H9 (cell line): ENCODE results near the gene SYTL1. TPM values are rescaled to one million over a fixed set of nuclear protein-coding genes. Genes with fewer than 3 reads are reported as not detected.
A peak's percentile ranks its signal among the peaks of the same experiment; 100 is the strongest.

ENCODE experiments used
- DNase-seq: peaks from one replicate; pipeline ENCODE4 v3.0.0-alpha.2; 2017
- H2AFZ ChIP-seq: one replicate; pipeline ENCODE4 v1.6.1; 2013; ENCODE audit warnings: mild to moderate bottlenecking, low read length, control low read depth, moderate library complexity
- H2AK5ac ChIP-seq: 2 replicates; pipeline ENCODE4 v1.6.1; 2013; ENCODE audit warnings: low read length, control low read depth, mixed read lengths; ENCODE audit not compliant: insufficient read length
- H2BK120ac ChIP-seq: one replicate; pipeline ENCODE4 v1.6.1; 2013; ENCODE audit warnings: low read depth, mild to moderate bottlenecking, low read length, control low read depth, inconsistent platforms; ENCODE audit not compliant: poor library complexity, severe bottlenecking
- H2BK12ac ChIP-seq: 2 replicates; pipeline ENCODE4 v1.6.1; 2013; ENCODE audit warnings: low read length, control low read depth, mixed read lengths, low read depth; ENCODE audit not compliant: insufficient read length
- H2BK15ac ChIP-seq: 2 replicates; pipeline ENCODE4 v1.6.1; 2013; ENCODE audit warnings: low read depth, low read length, control low read depth
- H2BK20ac ChIP-seq: one replicate; pipeline ENCODE4 v1.6.1; 2013; ENCODE audit warnings: low read depth, mild to moderate bottlenecking, low read length, control low read depth, inconsistent platforms; ENCODE audit not compliant: poor library complexity, severe bottlenecking
- H2BK5ac ChIP-seq: 2 replicates; pipeline ENCODE4 v1.6.1; 2013; ENCODE audit warnings: low read length, control low read depth, mixed read lengths; ENCODE audit not compliant: insufficient read length
- H3K14ac ChIP-seq: 2 replicates; pipeline ENCODE4 v1.6.1; 2013; ENCODE audit warnings: low read length, control low read depth; ENCODE audit not compliant: insufficient read depth
- H3K18ac ChIP-seq: 2 replicates; pipeline ENCODE4 v1.6.1; 2013; ENCODE audit warnings: low read depth, mild to moderate bottlenecking, mixed read lengths, low read length, control low read depth; ENCODE audit not compliant: insufficient read length
- H3K23ac ChIP-seq: 2 replicates; pipeline ENCODE4 v1.6.1; 2013; ENCODE audit warnings: low read length, control low read depth, mixed read lengths, low read depth; ENCODE audit not compliant: insufficient read length
- H3K23me2 ChIP-seq: 2 replicates; pipeline ENCODE4 v1.6.1; 2013; ENCODE audit warnings: low read depth, mild to moderate bottlenecking, mixed read lengths, low read length, control low read depth; ENCODE audit not compliant: insufficient read length, poor library complexity, severe bottlenecking
- H3K27ac ChIP-seq: 2 replicates; pipeline ENCODE4 v1.5.1; 2013; ENCODE audit warnings: low read length, control low read depth, mixed read lengths, low read depth; ENCODE audit not compliant: insufficient read length
- H3K27me3 ChIP-seq: 2 replicates; pipeline ENCODE4 v1.6.1; 2013; ENCODE audit warnings: low read length, control low read depth, inconsistent platforms; ENCODE audit not compliant: insufficient read depth
- H3K4ac ChIP-seq: 2 replicates; pipeline ENCODE4 v1.6.1; 2013; ENCODE audit warnings: low read depth, mild to moderate bottlenecking, control low read depth, inconsistent platforms, low read length, moderate library complexity
- H3K4me1 ChIP-seq: 2 replicates; pipeline ENCODE4 v1.6.1; 2013; ENCODE audit warnings: low read length, control low read depth, inconsistent platforms; ENCODE audit not compliant: insufficient read depth
- H3K4me2 ChIP-seq: 2 replicates; pipeline ENCODE4 v1.6.1; 2013; ENCODE audit warnings: low read length, control low read depth, mixed read lengths; ENCODE audit not compliant: insufficient read length, insufficient read depth
- H3K56ac ChIP-seq: 2 replicates; pipeline ENCODE4 v1.6.1; 2013; ENCODE audit warnings: low read depth, mild to moderate bottlenecking, mixed read lengths, low read length, control low read depth; ENCODE audit not compliant: insufficient read length
- H3K79me1 ChIP-seq: 2 replicates; pipeline ENCODE4 v1.6.1; 2013; ENCODE audit warnings: low read depth, mild to moderate bottlenecking, moderate library complexity, low read length, control low read depth, inconsistent platforms; ENCODE audit not compliant: insufficient read depth, poor library complexity, severe bottlenecking
- H3K79me2 ChIP-seq: 2 replicates; pipeline ENCODE4 v1.6.1; 2013; ENCODE audit warnings: low read length, control low read depth, inconsistent platforms; ENCODE audit not compliant: insufficient read depth
- H3K9ac ChIP-seq: 2 replicates; pipeline ENCODE4 v1.6.1; 2013; ENCODE audit warnings: low read length, control low read depth, mixed read lengths; ENCODE audit not compliant: insufficient read length; ENCODE audit errors: extremely low read depth
- H3K9me3 ChIP-seq: one replicate; pipeline ENCODE4 v1.6.1; 2013; ENCODE audit warnings: low read depth, low read length, inconsistent platforms; ENCODE audit not compliant: control insufficient read depth
- H3T11ph ChIP-seq: one replicate; pipeline ENCODE4 v1.6.1; 2013; ENCODE audit warnings: mild to moderate bottlenecking, low read length, control low read depth, inconsistent platforms
- H4K20me1 ChIP-seq: one replicate; pipeline ENCODE4 v1.6.1; 2013; ENCODE audit not compliant: control insufficient read depth, insufficient read length, insufficient read depth
- H4K5ac ChIP-seq: 2 replicates; pipeline ENCODE4 v1.6.1; 2013; ENCODE audit warnings: low read depth, mild to moderate bottlenecking, mixed read lengths, low read length, control low read depth; ENCODE audit not compliant: insufficient read length
- H4K8ac ChIP-seq: replicated peaks from 2 replicates; pipeline ENCODE4 v1.6.1; 2013; ENCODE audit warnings: low read length, control low read depth, mixed read lengths, low read depth; ENCODE audit not compliant: insufficient read length
- H4K91ac ChIP-seq: 2 replicates; pipeline ENCODE4 v1.6.1; 2013; ENCODE audit warnings: low read depth, mild to moderate bottlenecking, moderate library complexity, mixed read lengths, low read length, control low read depth; ENCODE audit not compliant: insufficient read length
- H3K27ac Mint-ChIP-seq, 3 experiments: 2 replicates in 2 of 3; 3 replicates in 1 of 3; pipeline ENCODE4 v1.8.0; 2020 to 2021; ENCODE audit warnings: mixed read lengths in 3 of 3, mild to moderate bottlenecking in 1 of 3, moderate library complexity in 1 of 3
- H3K27me3 Mint-ChIP-seq: 2 replicates; pipeline ENCODE4 v1.8.0; 2021; ENCODE audit warnings: low read depth, mild to moderate bottlenecking, moderate library complexity, mixed read lengths
- H3K36me3 Mint-ChIP-seq, 3 experiments: 2 replicates in 2 of 3; 3 replicates in 1 of 3; pipeline ENCODE4 v1.8.0; 2020 to 2021; ENCODE audit warnings: low read depth in 3 of 3, mixed read lengths in 3 of 3; ENCODE audit not compliant: insufficient read depth in 1 of 3
- H3K4me1 Mint-ChIP-seq, 2 experiments: 2 replicates each; pipeline ENCODE4 v1.8.0; 2020; ENCODE audit warnings: mixed read lengths in 2 of 2
- H3K4me3 Mint-ChIP-seq, 2 experiments: 2 replicates in 1 of 2; 3 replicates in 1 of 2; pipeline ENCODE4 v1.8.0; 2020 to 2021; ENCODE audit warnings: mild to moderate bottlenecking in 2 of 2, mixed read lengths in 2 of 2, moderate library complexity in 1 of 2
- H3K9me3 Mint-ChIP-seq, 2 experiments: 2 replicates in 1 of 2; 3 replicates in 1 of 2; pipeline ENCODE4 v1.8.0; 2020; ENCODE audit warnings: mild to moderate bottlenecking in 2 of 2, mixed read lengths in 2 of 2, moderate library complexity in 1 of 2
- CTCF ChIP-seq: fragments of 200-600 bp; sonication (generic); conservative IDR thresholded peaks from 3 replicates; pipeline ENCODE4 v1.8.0; 2021; ENCODE audit warnings: antibody characterized with exemption, mild to moderate bottlenecking
- WGBS: extraction: QIAGEN DNeasy Blood & Tissue Kit; methylation state at CpG from one replicate; pipeline ENCODE4 v1.1.7; 2013; ENCODE audit warnings: missing lambda C conversion rate, low lambda C conversion rate, mixed read lengths; ENCODE audit not compliant: insufficient read length; ENCODE audit errors: extremely low coverage; 5-methylcytosine and 5-hydroxymethylcytosine counted together
- total RNA-seq: library from RNA; stranded (reverse); gene quantifications from 2 replicates; pipeline ENCODE4 v1.2.1, GENCODE V29; 2021

The SYTL1 gene
- total RNA-seq, 1 experiment from 2014 or later, result 12.0 TPM

DNA sequence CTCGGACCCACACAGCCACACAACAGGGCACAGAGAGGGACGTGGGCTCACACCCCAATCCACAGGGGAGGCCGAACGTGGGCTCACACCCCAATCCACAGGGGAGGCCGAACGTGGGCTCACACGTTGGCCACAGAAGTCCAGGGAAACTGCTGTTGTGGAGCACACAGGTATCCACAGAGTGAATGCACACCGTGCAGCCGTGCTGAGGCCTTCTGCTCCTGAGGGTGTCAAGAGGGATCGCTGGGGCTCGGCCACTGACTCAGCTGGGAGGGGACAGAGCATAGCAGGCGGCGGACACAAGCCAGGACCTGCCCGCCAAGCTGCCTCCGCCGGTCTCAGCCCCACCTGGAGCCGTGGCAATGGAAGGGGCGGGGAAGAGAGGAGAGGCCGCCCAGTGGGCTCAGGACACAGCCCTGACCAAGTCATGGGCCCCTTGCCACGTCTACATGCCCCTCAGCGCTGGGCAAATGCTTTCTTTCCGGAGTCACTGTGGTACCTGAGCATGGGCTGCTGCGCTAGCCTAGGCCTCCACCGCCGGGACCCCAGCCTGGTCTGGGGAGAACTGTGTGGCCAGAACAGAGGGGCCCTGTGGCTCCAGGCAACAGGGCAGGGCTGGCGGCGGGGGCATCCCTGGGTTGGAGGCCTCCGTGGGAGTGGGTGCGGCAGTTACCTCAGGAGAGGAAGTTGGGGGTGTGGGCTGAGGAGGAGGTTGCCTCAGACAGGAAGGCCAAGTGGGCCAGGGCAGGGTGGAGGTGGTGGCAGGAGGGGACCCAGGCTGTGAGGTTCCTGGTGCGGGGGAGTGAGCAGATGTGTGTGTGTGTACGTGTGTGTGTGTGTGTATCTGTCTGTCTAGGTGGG lies 1.2 kb downstream of the SYTL1 start:
- Histone ChIP-seq H3K9me3 (no peaks in the 10 kb centered on the region), H3K4ac (no peak overlapping the region), H2AK5ac (no peak overlapping the region), H2BK120ac (no peak overlapping the region), H3K27ac (no peak overlapping the region), H3K27me3 (no peaks in the 10 kb centered on the region), H4K91ac (no peak overlapping the region), H3T11ph (no peak overlapping the region), H2BK5ac (no peak overlapping the region), H3K79me1 (no peaks in the 10 kb centered on the region), H2BK20ac (no peak overlapping the region), H3K4me2 (no peak overlapping the region), H3K23me2 (no peaks in the 10 kb centered on the region), H3K4me1 (no peaks in the 10 kb centered on the region; the same call in 1 of the 2 replicates), H4K8ac (no peak overlapping the region), H2BK12ac (no peak overlapping the region), H3K18ac (no peak overlapping the region), H3K9ac (no peak overlapping the region), H3K56ac (no peak overlapping the region), H3K14ac (0 out of 2 replicates have a peak overlapping the region, but pooled peaks have one; percentile 27), H2AFZ (no peak overlapping the region), H3K79me2 (no peaks in the 10 kb centered on the region; the same call in 1 of the 2 replicates), H2BK15ac (no peak overlapping the region), H4K5ac (no peak overlapping the region), H3K23ac (no peak overlapping the region), H4K20me1 (peaks cover 3% of the 10 kb centered on the region)
- Mint-ChIP-seq H3K27me3 (peaks cover 4% of the 10 kb centered on the region), H3K4me3 (peak overlapping the region; percentile 58 to 71; a peak in 4 of 5 replicates), H3K4me1 (peaks cover 45 to 50% of the 10 kb centered on the region in 2 experiments), H3K9me3 (no peaks in the 10 kb centered on the region), H3K27ac (peak overlapping the region in 2 of 3 experiments; percentile 7 to 51; a peak in 2 of 7 replicates), H3K36me3 (peaks cover 5 to 19% (median 12%) of the 10 kb centered on the region in 3 experiments; a peak in 5 of 7 replicates)
- peak; percentile 61 for DNase-seq
- WGBS, result no CpG with 5 or more reads among the region's 31 CpGs
- TF ChIP-seq CTCF, result no peak
